Activated T-cell treated with anti-CD3 and anti-CD28 coated beads, Interleukin-2, amount 50 U/mL, for 48 hours (primary cell): Measurements from ENCODE around the gene MICAL3.

Source experiments
- DNase-seq, 2 experiments: peaks; one replicate each; pipeline ENCODE4 v3.0.0-alpha.2; 2020

Gene MICAL3

GRCh38 chr22:17784776-17785175 lies 239.6 kb downstream of the MICAL3 start:
- DNase-seq = no peak

- DNase-seq = no peak
These were observed 240.4 kb downstream of the MICAL3 start for GRCh38 chr22:17783773-17784480.

- no peak for DNase-seq
These were observed 241.0 kb downstream of the MICAL3 start for GRCh38 chr22:17783312-17783711.

- no peak for DNase-seq
These were observed 241.7 kb downstream of the MICAL3 start for GRCh38 chr22:17782621-17783020.

GRCh38 chr22:17782158-17782557 lies 242.2 kb downstream of the MICAL3 start:
- DNase-seq = no peak

- DNase-seq = peak; percentile 71 to 78
These were observed 242.9 kb downstream of the MICAL3 start for GRCh38 chr22:17781319-17782031.

- no peak for DNase-seq
These were observed 243.5 kb downstream of the MICAL3 start for GRCh38 chr22:17780741-17781318.

GRCh38 chr22:17780116-17780740 lies 244.1 kb downstream of the MICAL3 start:
- DNase-seq = no peak

- peak in 1 of 2 experiments; percentile 40 for DNase-seq
These were observed 244.9 kb downstream of the MICAL3 start for GRCh38 chr22:17779286-17780115.

GRCh38 chr22:17778412-17778976 lies 245.9 kb downstream of the MICAL3 start:
- no peak for DNase-seq

- DNase-seq = no peak
These were observed 246.7 kb downstream of the MICAL3 start for GRCh38 chr22:17777717-17778044.

GRCh38 chr22:17777005-17777716 lies 247.2 kb downstream of the MICAL3 start:
- peak; percentile 76 to 79 for DNase-seq

- DNase-seq = no peak
These were observed 248.4 kb downstream of the MICAL3 start for GRCh38 chr22:17775781-17776465.

- peak in 1 of 2 experiments; percentile 43 for DNase-seq
These were observed 249.3 kb downstream of the MICAL3 start for GRCh38 chr22:17774926-17775685.

GRCh38 chr22:17774206-17774925 lies 250.0 kb downstream of the MICAL3 start, which contains the start of gene BID:
TSS of gene BID (minus strand) at chr22:17774469. CDS start at chr22:17750116, 24,353 bp downstream.
- DNase-seq = peak in 1 of 2 experiments; percentile 50

- DNase-seq = peak; percentile 77 to 81
These were observed 250.7 kb downstream of the MICAL3 start for GRCh38 chr22:17773606-17774205.

GRCh38 chr22:17772958-17773605 lies 251.3 kb downstream of the MICAL3 start:
- DNase-seq = no peak

GRCh38 chr22:17772249-17772957 lies 252.0 kb downstream of the MICAL3 start:
- DNase-seq = no peak
